SH-SY5Y (cell line): Measurements from ENCODE around the gene CKS1B.

Source experiments
- GATA2 ChIP-seq: IDR thresholded peaks from 2 replicates; pipeline ENCODE4 v1.6.1; 2011; ENCODE audit warnings: mild to moderate bottlenecking, low read depth, low read length
- GATA3 ChIP-seq: IDR thresholded peaks from 2 replicates; pipeline ENCODE4 v1.6.1; 2011; ENCODE audit warnings: low read depth, mild to moderate bottlenecking, low read length, moderate library complexity

- no peak for TF ChIP-seq GATA3
- no peak for TF ChIP-seq GATA2
Measured at GRCh38 chr1:155016231-155016831, 41.9 kb downstream of the CKS1B start.
